GM12801 (cell line): ENCODE results near the gene GZF1.

ENCODE experiments used
- CTCF ChIP-seq: IDR thresholded peaks from one replicate; pipeline ENCODE4 v1.5.1; 2011; ENCODE audit warnings: control low read depth; ENCODE audit not compliant: insufficient read length; ENCODE audit errors: extremely low read depth

Gene GZF1

DNA sequence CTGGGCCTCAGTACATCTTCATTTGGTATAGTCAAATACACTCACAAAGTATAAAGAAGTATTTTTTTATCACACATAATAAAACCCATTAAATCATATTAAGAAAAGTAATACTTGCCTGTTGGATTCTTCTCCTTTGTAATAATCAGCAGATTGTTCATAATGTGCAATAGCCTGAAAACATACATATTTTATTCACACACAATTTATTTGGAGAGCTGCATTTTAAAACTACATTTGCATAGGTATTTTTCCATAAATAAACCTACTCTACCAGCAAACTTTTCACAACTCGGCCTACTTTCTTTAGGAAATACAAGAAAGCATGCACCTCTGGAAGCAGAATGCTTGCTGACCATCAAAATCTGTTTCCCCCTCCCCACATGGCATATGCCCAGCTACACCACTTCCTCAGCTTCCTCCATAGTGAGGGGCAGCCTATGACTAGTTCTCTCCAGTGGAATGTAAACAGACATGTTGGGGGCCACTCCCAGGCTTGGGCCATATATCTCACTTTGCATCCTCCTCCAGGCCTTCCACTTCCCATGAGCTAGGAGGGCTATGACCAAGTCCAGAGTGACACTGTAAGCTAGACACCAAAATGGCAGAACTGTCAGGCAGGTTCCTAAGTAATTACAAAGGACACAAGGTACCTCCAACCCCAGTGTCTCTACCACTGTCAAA lies 28.3 kb downstream of the GZF1 start:
- TF ChIP-seq CTCF = no peak

DNA sequence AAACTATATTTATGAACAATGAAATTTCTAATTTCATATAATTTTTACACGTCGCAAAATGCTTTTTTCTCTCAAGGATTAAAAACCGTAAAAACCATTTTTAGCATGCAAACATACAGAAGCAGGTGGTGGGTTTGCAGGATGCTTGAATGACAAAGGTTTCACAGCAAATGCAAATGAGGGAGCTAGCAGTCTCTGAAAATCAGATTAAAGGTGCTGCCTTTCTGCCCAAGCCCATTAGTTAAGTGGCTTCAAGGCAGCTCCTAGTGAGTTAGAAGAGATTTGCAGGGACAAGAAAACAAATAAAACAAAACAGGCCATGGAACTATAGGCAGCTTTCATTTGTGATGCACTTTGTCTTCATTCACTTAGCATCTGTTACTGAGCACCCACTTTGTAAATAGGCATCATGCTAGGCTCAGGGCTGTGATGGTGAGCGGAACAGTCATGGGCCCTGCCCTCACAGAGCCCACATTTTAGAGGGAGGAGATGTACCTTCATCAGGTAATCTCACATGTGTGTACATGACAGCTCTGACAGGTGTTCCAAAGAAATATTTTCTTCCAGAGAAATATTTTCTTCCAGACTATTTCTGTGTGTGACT lies 29.8 kb downstream of the GZF1 start:
- no peak for TF ChIP-seq CTCF

- no peak for TF ChIP-seq CTCF
Observed at GRCh38 chr20:23393996-23394775, 32.2 kb downstream of the GZF1 start.

GRCh38 chr20:23396950-23397627 lies 35.1 kb downstream of the GZF1 start:
- TF ChIP-seq CTCF = no peak

DNA sequence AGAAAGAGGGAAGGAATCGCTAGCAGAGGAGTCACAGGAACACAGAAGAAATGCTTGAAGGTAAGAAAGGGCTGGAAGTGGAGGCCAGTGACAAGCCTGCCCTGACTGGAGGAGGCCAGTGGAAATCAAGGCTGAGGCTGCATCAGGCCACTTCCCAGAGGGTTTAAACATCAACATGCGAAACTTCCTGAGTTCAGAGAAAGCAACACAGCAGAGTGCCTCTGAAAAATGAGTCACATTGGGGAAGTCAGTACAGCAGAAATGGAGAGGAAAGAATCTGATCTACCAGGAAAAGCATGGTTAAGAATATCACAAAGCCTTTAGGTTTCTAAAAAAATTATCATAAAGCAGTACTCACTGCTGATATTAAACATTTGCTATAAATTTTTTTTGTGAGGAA lies 36.0 kb downstream of the GZF1 start:
- no peak for TF ChIP-seq CTCF

- TF ChIP-seq CTCF = no peak
Observed at GRCh38 chr20:23399568-23400241, 37.7 kb downstream of the GZF1 start.
